Mesenteric fat pad (tissue), 1 donor: ENCODE results near the gene DTWD2. TPM values are rescaled to one million over a fixed set of nuclear protein-coding genes. Genes with fewer than 3 reads are reported as not detected.
"Not testable (repeated sequence)": the region's sequence is repeated elsewhere in the genome, so short reads cannot be mapped to it uniquely, and the experiment has no call there.

Experiments
- DNase-seq: peaks from one replicate; pipeline ENCODE4 v3.0.0-alpha.2; 2020; ENCODE audit warnings: low spot score
- total RNA-seq: library from RNA; stranded (reverse); fragmentation: NEBNext Ultra II Directional; extraction: Animal tissue kit (Norgen Biotek cat#: 25700); gene quantifications from one replicate; pipeline ENCODE4 v1.2.1, GENCODE V29; 2021
- donor health status: DM: yes; HTN: yes; CAD: no.

DTWD2 gene
- total RNA-seq, 1 donor from 2014 or later = 5.7 TPM

DNA sequence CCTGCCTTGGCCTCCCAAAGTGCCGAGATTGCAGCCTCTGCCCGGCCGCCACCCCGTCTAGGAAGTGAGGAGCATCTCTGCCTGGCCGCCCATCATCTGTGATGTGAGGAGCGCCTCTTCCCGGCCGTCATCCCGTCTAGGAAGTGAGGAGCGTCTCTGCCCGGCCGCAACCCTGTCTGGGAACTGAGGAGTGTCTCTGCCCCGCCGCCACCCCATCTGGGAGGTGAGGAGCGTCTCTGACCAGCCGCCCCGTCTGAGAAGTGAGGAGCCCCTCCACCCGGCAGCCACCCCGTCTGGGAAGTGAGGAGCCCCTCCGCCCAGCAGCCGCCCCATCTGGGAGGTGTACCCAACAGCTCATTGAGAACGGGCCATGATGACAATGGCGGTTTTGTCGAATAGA is 10.5 kb upstream of the DTWD2 start:
- DNase-seq = not testable (repeated sequence)

DNA sequence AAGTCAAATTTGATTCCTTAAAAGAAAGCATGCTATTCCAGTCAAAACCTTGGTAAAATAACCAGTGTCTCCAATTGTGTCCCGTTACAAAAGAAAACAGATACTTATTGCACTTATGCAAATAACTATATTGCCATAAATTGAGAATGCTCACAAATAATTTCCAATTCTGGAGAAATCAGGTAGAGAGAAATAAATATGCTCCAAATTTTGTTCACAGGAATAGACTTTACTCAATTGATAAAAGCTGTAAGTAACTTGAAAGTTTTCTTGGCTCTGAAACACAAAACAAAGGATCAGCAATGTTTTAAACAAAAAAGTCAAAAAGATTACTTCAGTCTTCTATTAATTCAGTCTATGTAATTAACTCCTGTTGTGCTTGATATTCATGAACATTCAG is 7.8 kb upstream of the DTWD2 start:
- DNase-seq = no peak

DNA sequence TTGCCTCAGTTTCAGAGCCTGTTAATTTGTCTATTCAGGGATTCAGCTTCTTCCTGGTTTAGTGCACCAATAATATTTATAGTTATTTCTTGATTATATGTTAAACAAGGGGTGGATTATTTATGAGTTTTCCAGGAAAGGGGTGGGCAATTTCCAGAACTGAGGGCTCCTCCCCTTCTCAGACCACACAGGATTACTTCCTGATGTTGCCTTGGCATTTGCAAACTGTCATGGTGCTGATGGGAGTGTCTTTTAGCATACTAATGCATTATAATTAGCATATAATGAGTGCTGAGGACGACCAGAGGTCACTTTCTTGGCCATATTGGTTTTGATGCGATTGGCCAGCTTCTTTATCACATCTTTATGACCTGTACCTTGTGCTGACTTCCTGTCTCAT is 6.2 kb upstream of the DTWD2 start:
- no peak for DNase-seq

DNA sequence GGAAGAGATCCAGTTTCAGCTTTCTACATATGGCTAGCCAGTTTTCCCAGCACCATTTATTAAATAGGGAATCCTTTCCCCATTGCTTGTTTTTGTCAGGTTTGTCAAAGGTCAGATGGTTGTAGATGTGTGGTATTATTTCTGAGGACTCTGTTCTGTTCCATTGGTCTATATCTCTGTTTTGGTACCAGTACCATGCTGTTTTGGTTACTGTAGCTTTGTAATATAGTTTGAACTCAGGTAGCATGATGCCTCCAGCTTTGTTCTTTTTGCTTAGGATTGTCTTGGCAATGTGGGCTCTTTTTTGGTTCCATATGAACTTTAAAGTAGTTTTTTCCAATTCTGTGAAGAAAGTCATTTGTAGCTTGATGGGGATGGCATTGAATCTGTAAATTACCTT is 4.8 kb upstream of the DTWD2 start:
- not testable (repeated sequence) for DNase-seq

DNA sequence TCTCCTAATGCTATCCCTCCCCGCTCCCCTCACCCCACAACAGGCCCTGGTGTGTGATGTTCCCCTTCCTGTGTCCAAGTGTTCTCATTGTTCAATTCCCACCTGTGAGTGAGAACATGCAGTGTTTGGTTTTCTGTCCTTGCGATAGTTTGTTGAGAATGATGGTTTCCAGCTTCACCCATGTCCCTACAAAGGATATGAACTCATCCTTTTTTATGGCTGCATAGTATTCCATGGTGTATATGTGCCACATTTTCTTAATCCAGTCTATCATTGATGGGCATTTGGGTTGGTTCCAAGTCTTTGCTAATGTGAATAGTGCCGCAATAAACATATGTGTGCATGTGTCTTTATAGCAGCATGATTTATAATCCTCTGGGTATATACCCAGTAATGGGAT is 3.7 kb upstream of the DTWD2 start:
- not testable (repeated sequence) for DNase-seq

DNA sequence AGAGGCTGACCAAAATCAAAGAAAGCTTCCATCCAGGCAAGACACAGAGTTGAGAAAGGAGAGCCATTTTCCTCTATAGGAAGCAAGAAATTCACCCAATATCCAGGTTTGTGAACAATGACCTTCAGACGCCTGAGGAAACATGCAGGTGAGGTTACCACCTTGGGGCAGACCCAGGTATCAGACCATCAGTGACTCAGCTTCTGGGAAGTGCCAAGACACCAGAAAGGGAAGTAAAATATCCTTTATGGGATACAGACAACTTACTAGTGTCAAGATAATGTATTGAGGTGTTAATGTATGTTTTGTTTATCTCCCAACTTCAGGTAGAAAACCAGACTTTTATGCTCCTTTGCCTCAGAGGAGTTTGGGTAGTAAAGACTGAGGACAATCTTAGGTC is 2.2 kb upstream of the DTWD2 start:
- no peak for DNase-seq

DNA sequence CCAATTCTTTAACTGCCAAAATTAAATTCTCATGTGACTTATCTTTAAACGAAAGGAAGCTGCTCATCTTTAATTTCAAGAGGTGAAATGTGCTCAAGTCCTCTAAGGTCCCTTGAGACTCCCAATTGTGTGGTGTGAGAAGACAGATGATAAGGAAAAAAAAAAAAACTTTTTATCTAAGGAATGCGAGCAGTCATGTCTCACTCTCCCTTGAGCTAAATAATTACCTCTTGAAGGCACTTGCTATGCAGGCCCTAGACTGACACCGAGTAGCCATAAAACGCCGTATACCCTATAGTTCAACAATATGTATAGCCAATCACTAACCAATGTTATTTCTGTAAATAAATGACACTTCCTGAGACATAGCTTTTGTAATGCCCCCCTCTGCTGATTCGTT is 1.5 kb upstream of the DTWD2 start:
- no peak for DNase-seq

DNA sequence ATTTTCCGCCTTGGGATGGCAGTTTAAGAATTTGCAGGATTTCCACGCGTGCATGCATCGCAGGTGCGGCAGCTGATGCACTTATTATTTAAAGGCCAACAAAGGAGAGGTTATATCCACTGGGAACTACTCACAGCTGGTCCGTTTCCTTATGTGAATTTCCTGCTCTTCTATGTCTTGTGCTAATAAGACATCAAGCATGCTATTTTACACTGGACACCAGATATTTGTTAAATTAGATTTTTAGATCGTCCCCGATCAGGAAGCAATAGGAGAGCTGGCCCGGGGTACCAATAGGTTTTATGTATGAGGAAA is 476 bp upstream of the DTWD2 start:
- no peak for DNase-seq

DNA sequence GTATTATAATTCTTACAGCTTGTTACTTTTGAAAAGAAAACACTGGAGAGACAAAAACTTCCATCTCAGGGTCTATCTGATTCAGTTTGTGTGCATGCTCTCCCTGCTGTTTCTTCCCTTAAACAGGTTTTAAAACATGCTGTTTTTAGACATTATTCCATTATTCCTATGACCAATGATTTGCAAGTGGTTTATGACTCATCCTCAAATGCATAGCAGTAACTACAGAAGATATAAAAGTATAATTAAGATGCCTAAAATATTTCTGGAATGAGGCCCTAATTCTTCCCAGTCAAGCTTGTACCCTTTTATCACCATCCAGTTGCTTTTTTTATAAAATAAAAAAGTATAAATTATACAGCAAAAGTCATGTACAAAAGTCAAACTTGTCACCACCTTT is 3.7 kb downstream of the DTWD2 start:
- no peak for DNase-seq

DNA sequence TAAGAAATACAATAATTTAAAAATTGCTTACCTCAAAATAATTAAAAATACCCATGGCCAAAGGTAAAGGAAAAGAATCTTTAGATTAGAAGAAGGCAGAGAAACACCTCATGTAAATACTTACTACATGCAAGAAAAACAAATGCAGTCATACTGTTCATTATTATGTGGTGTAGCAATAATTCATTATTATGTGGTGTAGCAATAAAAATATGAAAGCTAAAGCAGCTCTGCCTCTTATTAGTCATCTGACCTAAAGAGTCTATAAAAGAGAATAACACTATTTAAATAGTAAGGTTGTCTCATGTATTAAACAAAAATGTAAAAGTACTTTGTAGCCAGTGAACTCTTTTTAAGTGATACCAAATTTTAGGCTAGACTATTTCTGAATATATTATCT is 6.6 kb downstream of the DTWD2 start:
- no peak for DNase-seq

DNA sequence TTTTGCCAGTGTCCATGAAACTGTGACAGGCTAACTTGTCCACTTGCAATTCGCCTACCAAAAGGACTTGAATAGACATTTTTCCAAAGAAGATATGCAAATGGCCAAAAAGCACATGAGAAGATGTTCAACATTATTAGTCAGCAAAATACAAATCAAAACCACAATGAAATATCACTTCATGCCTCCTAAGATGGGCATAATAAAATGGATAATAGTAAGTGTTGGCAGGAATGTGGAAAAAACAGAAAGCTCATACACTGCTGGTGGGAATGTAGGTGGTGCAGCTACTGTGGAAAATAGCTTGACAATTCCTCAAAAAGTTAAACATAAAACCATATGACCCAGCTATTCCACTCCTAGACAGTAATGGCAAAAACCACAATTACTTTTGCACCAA is 7.9 kb downstream of the DTWD2 start:
- no peak for DNase-seq

DNA sequence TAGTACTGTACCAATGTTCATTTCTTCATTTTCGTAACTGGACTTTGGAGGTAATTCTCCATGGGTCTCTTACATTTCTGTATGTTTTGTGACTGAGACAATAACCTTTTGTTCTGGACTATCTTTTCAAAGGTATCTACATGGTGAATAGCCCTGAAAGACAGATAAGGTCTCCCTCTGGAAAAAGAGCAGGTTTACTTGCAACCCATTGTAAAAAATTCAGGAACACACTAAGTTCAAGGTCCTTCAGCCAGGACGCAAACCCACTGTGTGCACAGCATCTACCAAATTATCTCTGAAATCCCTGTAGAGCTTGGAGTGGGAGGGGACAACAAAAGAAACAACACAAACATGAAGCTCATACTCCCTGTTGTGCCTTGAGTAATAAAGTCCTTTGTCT is 8.3 kb downstream of the DTWD2 start:
- no peak for DNase-seq

DNA sequence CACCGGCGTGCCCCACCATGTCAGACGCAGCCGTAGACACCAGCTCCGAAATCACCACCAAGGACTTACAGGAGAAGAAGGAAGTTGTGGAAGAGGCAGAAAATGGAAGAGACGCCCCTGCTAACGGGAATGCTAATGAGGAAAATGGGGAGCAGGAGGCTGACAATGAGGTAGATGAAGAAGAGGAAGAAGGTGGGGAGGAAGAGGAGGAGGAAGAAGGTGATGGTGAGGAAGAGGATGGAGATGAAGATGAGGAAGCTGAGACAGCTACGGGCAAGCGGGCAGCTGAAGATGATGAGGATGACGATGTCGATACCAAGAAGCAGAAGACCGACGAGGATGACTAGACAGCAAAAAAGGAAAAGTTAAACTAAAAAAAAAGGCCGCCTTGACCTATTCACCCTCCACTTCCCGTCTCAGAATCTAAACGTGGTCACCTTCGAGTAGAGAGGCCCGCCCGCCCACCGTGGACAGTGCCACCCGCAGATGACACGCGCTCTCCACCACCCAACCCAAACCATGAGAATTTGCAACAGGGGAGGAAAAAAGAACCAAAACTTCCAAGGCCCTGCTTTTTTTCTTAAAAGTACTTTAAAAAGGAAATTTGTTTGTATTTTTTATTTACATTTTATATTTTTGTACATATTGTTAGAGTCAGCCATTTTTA is 14.4 kb downstream of the DTWD2 start:
- not testable (repeated sequence) for DNase-seq

DNA sequence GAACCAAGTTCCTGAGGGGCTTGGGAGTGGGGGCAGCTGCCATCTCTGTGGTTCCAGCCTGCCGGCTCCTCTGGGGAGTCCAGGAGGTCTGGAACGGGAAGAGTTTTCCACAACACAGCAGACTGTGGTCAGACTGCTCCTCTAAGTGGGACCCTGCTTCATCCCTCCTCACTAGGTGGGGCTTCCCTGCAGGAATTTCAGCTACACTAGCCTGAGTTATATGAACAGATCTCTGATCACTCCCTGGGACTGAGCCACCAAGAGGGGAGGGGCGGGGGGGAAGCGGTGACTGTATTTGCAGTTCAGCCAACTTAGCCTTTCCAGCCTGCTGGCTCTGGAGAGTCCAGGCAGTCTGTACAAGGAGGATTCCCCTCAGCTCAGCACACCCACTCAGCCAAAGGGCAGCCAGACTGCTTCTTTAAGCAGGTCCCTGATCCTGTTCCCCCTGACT is 19.4 kb downstream of the DTWD2 start:
- DNase-seq = no peak

DNA sequence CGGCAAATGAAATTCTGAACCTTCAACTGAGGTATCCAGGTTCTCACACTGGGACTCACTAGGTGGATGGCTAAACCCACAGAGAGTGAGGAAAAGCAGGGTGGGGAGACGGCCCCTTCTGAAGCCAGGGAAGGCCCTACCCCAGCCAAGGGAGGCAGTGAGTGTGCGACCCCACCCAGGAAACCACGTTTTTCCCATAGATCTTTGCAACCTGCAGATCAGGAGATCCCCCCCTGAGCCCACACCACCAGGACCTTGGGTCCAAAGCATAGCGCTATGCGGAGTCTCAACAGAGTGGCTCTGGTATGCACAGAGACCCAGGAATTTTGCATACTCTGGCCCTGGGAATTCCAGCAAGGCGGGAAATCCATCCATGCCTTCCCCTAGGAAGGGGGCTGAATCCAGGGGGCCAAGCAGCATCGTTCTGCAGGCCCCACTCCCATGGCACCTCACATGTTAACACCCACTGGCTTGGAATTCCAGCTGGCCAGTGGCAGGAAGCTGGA is 19.9 kb downstream of the DTWD2 start:
- DNase-seq = no peak

DNA sequence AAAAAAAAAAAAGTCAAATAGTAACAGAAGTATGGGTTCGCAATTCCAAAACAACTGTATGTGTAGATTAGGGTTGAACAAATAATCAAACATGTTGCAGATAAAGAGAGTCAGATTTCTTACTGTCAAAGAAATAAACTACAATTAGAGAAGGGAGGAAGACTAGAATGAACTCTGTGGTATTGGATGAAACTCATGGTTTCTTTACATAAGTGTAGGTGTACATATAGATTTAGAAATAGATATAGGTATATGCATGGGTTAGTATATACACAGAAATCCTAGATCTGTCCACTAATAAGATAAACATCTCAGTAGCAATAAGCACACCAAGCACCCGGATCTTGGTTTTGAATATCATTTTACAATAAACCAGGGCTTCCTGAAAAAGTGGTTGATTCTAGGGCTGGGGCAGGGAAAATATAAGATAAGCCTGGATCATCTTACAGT is 21.3 kb downstream of the DTWD2 start:
- DNase-seq = no peak

DNA sequence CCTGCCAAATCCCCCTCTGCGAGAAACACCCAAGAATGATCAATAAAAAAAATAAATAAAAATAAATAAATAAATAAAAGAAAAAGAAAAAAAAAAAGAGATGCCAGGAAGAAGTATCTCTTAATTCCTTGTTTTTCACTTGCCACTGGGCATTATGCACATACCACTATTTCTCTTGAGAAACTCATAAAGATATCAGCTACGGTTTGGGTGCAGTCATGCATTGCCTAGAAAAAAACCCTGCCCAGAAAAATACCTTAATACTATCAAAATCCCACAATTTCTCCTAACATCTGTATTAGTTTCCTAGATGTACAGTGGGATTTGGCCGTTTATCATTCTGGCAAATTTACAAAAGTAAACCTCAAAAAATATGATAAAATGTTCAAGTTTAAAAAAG is 22.5 kb downstream of the DTWD2 start:
- DNase-seq = no peak

DNA sequence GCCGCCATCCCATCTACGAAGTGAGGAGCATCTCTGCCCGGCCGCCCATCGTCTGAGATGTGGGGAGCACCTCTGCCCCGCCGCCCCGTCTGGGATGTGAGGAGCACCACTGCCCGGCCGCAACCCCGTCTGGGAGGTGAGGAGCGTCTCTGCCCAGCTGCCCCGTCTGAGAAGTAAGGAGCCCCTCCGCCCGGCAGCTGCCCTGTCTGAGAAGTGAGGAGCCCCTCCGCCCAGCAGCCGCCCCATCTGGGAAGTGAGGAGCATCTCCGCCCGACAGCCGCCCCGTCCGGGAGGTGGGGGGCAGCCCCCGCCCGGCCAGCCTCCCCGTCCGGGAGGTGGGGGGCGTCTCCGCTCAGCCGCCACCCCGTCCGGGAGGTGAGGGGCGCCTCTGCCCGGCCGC is 23.4 kb downstream of the DTWD2 start:
- not testable (repeated sequence) for DNase-seq

DNA sequence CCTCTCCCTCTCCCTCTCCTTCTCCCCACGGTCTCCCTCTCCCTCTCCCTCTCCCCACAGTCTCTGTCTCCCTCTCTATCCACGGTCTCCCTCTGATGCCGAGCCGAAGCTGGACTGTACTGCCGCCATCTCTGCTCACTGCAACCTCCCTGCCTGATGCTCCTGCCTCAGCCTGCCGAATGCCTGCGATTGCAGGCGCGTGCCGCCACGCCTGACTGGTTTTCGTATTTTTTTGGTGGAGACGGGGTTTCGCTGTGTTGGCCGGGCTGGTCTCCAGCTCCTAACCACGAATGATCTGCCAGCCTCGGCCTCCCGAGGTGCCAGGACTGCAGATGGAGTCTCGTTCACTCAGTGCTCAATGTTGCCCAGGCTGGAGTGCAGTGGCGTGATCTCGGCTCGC is 24.0 kb downstream of the DTWD2 start:
- not testable (repeated sequence) for DNase-seq

DNA sequence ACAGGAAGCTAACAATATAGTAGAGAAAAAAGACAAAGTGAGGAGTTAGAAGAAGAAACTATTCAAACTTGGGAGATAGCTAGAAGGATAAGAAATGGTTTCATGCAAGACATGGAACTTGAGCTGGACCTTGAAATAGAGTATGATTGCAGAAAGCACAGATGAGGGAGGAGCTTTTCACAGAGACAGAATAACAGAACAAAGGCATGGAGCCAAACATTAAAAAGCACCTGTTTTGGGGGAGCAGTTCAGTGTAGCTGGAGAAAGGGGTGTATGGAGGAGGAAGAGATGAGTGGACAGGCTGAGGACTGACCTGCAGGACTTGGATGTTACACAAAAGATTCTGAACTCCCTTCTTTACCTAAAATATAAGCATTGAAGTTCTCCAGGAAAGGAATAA is 25.2 kb downstream of the DTWD2 start:
- DNase-seq = no peak

DNA sequence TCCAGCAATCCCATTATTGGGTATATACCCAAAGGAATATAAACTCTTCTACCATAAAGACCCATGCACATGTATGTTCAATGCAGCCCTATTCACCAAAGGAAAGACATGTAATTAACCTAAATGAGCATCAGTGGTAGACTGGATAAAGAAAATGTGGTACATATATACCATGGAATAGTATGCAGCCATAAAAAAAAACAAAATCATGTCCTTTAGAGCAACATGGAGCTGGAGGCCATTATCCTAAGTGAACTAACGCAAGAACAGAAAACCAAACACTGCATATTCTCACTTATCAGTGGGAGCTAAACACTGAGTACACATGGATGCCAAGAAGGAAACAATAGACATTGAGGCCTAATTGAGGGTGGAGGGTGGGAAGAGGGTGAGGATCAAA is 27.8 kb downstream of the DTWD2 start:
- DNase-seq = no peak

DNA sequence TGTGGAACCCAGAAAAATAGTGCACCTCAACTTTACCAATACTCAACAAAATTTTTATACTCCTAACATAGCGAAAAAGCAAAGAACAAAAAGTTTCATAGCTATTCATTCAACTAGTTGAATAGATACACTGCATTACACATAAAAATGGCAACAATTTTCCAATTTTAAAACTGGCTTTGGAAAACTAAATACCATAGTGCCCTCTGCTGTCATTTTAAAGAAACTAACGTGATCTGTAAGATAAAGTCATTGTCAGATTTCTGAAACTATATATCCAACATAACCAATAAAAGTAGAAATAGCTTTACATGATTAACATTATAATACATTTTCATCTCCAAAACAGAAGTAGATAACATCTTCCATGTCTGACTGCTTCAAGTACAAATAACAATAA is 31.6 kb downstream of the DTWD2 start:
- no peak for DNase-seq

DNA sequence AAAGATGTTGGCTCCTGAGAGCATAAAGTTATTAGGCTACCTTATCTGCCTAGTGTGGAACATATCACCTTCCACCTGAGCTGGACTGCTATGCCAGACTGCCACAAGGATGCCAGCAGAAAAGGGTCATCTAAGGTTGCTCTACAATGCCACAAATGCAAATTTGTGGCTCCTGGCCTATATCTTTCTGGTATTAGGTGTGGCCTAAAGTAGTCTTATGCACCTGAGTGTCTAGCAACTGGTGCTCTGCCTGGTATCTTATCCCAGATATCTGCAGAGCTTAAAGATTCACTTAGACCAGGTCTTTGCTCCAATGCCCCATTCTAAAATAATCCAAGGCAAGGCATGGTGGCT is 34.7 kb downstream of the DTWD2 start:
- no peak for DNase-seq
